ENCODE data around the gene TCERG1L. TPM values are rescaled to one million over a fixed set of nuclear protein-coding genes. Genes with fewer than 3 reads are reported as not detected.

Gene TCERG1L
- total RNA-seq, 2 donors from 2014 or later = not detected

GRCh38 chr10:131201741-131202515, 109.6 kb downstream of the TCERG1L start:
- DNase-seq (peak; percentile 0), ATAC-seq (no peak)
- intact Hi-C loops (cut with DNase I) = no loop called here

DNA sequence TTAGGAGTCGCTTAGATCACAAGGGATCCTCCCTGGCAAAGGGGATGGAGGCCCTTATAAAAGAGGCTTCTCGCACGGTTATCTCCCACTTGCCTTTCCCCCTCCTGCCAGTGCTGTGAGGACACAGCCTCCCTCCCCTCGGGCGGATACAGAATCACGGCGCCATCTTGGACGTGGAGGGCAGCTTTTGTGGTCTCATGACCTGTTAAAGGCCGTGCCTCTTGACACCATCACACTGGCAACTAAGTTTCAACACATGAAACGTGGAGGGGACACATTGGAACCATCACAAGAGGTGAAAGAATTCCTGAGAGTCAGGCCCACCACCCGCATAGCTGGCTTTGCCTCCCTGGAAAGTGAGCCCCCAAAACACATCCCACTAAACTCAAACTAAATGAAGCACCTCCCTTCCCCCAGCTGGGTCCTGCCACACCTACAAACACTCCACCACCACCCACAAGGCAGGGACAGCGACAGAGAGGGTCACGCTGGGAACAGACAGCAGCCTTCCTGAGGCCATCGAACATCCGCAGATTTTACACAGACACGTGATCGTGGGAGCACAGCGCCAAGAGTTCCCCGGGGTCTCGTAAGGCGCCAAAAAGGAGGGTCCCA, 110.6 kb downstream of the TCERG1L start:
- no peak for ATAC-seq
- peak; percentile 7 for DNase-seq
- intact Hi-C loops (cut with DNase I) = no loop called here

DNA sequence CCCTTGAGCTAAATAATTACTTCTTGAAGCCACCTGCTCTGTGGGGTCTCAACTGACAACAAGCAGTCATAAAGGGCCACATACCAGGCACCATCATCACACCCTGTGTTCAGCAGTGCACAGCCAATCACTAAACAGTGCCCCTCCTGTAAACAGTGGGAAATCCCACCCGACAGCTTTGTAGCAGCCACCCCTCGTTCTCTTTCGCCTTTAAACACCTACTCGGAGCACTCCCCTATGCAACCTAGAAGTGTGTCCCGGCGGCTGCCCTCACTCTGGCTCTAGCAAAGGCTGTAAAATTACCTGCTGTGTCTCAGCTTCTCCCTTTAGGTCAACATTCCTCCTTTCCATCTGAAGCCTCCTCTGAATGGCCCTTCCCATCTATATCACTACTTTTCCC, 111.9 kb downstream of the TCERG1L start:
- intact Hi-C loops (cut with DNase I) = no loop called here
- DNase-seq = peak; percentile 9

DNA sequence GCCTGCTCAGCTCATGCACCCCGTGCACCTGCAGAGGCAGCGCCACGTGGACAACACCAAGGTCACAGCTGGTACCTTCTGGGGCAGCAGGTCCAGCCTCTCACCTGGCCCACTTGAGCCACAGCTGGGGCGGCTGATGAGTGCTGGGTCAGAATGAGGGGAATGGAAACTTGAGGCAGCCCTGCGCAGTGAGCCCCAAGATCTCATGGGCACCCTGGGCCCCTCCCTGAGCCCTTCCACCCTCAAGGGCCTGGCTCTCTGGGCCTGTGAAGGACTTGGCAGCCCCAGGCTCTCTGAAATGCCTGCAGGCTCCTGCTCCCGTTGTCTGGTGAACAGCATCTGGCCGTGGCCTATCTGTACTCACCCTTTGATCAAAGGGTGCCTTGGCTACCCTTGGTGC, 112.7 kb downstream of the TCERG1L start:
- DNase-seq (peak; percentile 3), ATAC-seq (no peak)
- intact Hi-C loops (cut with DNase I) = no loop called here

More for the DNA sequence above, 111.9 kb downstream of the TCERG1L start:
- no peak for ATAC-seq

DNA sequence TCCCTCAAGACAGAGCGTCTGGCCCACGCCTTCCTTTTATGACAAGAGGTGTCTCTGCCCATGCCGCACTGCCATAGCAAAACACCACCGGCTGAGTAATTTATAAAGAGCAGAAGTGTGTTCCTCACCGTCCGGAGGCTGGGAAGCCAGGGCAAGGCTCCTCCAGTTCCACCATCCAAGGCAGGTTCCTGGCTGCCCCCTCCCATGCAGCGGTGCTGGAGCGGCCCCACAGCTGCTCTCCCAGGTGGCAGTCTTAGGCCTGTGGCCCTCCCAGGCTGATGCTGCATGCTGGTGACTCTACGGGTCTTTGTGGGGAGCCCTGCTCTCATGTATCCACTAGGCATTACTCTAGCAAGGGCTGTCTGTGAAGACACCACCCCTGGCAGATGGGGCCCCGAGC, 113.1 kb downstream of the TCERG1L start:
- DNase-seq (peak; percentile 1), ATAC-seq (no peak)
- intact Hi-C loops (cut with DNase I) = no loop called here

- intact Hi-C loops (cut with DNase I) = no loop called here
- DNase-seq = peak; percentile 17
- ATAC-seq = no peak
Observed at GRCh38 chr10:131196176-131196885, 115.2 kb downstream of the TCERG1L start.

DNA sequence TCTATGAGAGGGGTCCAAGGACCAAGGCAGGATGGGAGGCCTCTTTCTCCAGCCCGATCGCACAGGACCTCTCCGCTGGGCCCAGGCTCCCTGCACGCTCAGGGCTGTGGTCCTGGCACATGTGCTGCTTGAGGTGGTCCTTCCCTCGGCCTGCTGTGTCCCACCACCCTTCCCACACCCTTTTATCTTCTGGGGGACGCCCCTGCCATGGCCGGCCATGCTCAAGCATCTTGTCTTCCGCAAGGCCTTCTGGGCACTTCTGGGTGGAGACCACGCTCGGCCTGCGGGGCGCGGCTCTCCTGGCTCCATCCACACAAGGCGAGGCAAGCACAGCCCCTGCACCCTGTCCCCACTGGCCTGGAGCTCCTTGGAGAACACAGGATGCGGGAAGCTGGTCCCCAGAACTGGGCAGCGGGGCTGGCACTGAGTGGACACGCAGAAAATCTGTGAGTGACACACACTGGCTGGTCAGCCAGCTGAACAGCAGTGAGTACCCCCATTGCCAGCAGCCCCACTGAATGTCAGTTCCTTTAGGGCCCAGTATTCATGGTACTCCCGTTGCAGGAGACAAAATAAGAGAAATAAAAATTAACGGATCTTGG, 115.9 kb downstream of the TCERG1L start:
- ATAC-seq (no peak), DNase-seq (peak; percentile 10)
- intact Hi-C loops (cut with DNase I) = no loop called here

DNA sequence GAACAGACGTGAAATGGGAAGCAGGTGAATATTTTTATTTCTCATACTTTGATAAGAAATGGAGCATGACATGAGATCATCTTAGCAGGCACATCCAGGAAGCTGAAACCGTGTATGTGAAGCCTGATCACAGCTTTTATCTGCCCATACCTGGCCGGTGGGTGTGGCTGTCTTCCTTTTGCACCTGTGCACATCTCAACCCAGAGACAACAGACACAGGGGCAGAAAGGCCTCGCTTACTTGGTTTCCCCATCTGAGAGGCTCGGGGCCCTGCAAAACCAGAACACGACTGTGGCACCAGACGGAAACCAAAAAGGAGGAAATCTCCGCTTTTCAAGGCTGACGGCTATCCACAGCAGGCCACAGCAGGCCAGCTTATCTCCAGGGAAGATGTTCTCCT, 116.4 kb downstream of the TCERG1L start:
- DNase-seq = peak; percentile 3
- intact Hi-C loops (cut with DNase I) = no loop called here
- no peak for ATAC-seq

- DNase-seq (no peak), ATAC-seq (no peak)
- intact Hi-C loops (cut with DNase I) = no loop called here
Observed at GRCh38 chr10:131193923-131194322, 117.6 kb downstream of the TCERG1L start.

DNA sequence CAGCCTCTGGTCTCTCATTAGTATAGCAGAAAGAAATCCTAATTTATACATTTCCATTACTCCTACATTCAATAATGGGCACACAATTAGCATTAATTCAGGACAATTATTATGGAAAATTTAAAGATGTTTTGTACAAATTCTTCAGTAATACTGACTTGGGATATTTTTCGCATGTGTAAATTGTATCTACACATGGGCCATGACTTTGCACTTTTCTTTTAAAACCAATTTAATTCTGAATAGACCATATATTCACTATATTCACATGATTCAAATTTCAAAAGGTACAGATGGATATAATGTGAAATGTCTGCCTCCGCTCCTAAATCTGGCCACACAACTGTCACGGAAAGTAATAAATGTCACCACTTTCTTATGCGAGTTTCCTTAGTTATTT, 123.0 kb downstream of the TCERG1L start:
- DNase-seq = no peak
- intact Hi-C loops (cut with DNase I) = no loop called here
- no peak for ATAC-seq

GRCh38 chr10:131187926-131188325, 123.6 kb downstream of the TCERG1L start:
- intact Hi-C loops (cut with DNase I) = no loop called here
- DNase-seq (no peak), ATAC-seq (no peak)

GRCh38 chr10:131187274-131187673, 124.2 kb downstream of the TCERG1L start:
- no peak for DNase-seq
- ATAC-seq = no peak

DNA sequence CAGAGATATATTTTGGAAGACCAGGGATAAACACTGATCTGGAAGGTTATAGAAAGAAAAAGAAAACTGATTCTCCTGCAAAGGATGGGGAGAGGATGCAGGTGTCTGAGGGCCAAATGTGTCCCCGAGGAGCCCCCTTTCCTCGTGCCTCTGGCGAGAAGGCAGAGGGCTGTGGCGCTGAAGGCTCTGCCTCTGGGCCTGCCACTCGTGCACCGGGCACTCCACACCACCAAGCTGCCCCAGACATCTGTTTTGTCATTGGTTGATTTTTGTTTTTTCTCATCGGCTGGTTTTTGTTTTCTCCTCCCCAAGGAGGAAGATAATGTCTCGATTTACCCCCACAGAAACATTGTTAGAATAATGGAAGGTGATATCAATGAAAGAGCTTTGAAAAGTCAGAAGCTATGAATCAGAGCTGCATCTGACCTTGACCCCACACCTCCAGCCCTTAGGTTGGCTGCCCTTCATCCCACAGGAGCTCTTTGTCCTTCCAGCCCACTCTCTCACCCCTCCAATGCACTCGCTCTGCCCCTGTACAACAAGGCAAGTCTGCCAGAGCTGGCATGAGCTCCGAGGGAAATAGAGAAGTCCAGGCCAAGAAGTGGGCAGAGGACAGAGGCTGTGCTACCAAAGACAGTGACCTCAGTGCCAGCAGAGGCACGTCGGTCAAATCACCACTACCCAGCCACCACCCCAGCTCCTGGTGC, 124.8 kb downstream of the TCERG1L start:
- intact Hi-C loops (cut with DNase I) = no loop called here
- no peak for ATAC-seq
- no peak for DNase-seq

More at GRCh38 chr10:131187274-131187673, 124.2 kb downstream of the TCERG1L start:
- intact Hi-C loops (cut with DNase I) = no loop called here

GRCh38 chr10:131184503-131184902, 127.0 kb downstream of the TCERG1L start:
- no peak for ATAC-seq
- DNase-seq = no peak
- intact Hi-C loops (cut with DNase I) = no loop called here

- intact Hi-C loops (cut with DNase I) = no loop called here
- no peak for DNase-seq
- no peak for ATAC-seq
Observed at GRCh38 chr10:131183546-131184045, 127.9 kb downstream of the TCERG1L start.

- DNase-seq = no peak
Observed at GRCh38 chr10:131181456-131181855, 130.1 kb downstream of the TCERG1L start.

DNA sequence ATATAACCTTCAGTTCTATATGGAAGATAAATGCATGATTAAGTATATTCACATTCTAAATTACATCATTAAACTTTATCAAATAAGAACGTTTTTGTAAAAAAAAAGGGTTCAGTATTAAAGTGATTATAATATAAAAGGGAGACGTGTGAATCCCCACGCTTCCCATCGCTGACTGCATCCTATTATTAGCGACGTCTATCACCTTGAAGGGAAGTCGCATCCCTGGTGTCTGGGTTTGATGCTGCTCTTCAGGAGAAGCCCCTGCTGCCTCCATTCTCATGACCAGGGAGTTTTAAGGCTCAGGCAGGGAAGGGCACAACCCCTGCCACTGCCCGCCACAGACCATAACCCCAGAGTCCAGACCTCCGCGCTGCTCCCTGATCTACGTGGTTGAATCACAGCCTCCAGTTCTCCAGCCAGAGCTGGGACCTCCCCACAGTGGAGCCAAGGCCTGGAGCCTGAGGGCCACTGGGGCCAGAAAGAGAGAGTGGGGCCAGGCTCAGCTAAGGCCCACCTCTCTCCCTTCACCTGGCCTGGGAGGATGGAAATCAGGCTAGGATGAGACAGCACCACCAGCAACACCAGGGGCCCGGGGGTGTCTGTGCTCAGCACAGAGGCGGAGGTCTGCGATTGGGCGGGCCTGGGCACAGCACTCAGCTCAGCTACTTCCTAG, 130.6 kb downstream of the TCERG1L start:
- ATAC-seq (no peak), DNase-seq (no peak)
- intact Hi-C loops (cut with DNase I) = no loop called here

More at GRCh38 chr10:131181456-131181855, 130.1 kb downstream of the TCERG1L start:
- ATAC-seq = no peak
- intact Hi-C loops (cut with DNase I) = no loop called here

DNA sequence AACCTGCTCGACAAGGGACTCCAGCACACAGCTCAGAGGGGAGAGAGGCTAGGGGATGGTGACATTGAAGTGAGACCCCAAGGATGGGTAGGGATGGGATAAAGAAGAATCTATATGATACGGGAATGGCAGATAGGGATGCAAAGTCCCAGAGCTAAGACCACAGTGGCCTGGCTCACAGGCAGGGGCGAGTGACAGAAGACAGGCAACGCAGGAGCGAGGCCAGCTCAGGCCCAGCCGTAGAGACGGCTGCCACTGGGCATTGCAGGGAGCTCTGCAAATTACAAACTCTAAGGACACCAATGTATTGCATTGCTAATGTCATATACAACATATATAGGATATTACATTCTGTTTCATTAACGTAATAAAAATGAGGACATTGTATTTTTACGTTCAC, 131.4 kb downstream of the TCERG1L start:
- ATAC-seq = no peak
- no peak for DNase-seq
- intact Hi-C loops (cut with DNase I) = no loop called here

- DNase-seq (no peak), ATAC-seq (no peak)
- intact Hi-C loops (cut with DNase I) = no loop called here
Observed at GRCh38 chr10:131179361-131179760, 132.2 kb downstream of the TCERG1L start.

Measured in left cardiac atrium (tissue), 4 donors.